GM19023 (cell line): ENCODE measurements around the gene STK33.

ENCODE experiments used
- ATAC-seq: cut with Tn5 transposase; IDR thresholded peaks from one replicate; pipeline ENCODE4 v1.9.1; 2021; ENCODE audit warnings: mild to moderate bottlenecking, moderate library complexity; ENCODE audit not compliant: unreplicated experiment

Gene STK33

GRCh38 chr11:8442301-8442700 lies 151.7 kb downstream of the STK33 start:
- no peak for ATAC-seq

- ATAC-seq, result no peak
Measured at GRCh38 chr11:8440649-8441048, 153.4 kb downstream of the STK33 start.

GRCh38 chr11:8429483-8429882 lies 164.5 kb downstream of the STK33 start:
- no peak for ATAC-seq

GRCh38 chr11:8426076-8426475 lies 168.0 kb downstream of the STK33 start:
- no peak for ATAC-seq

- no peak for ATAC-seq
Measured at GRCh38 chr11:8415195-8415594, 178.8 kb downstream of the STK33 start.

- ATAC-seq, result no peak
Measured at GRCh38 chr11:8408151-8408941, 185.7 kb downstream of the STK33 start.

GRCh38 chr11:8403310-8403709 lies 190.7 kb downstream of the STK33 start:
- ATAC-seq, result no peak

GRCh38 chr11:8392886-8393285 lies 201.1 kb downstream of the STK33 start:
- ATAC-seq, result no peak

GRCh38 chr11:8392166-8392565 lies 201.9 kb downstream of the STK33 start:
- ATAC-seq, result no peak

GRCh38 chr11:8390851-8391612 lies 203.0 kb downstream of the STK33 start:
- ATAC-seq, result no peak

- ATAC-seq, result no peak
Measured at GRCh38 chr11:8389029-8389996, 204.7 kb downstream of the STK33 start.

- no peak for ATAC-seq
Measured at GRCh38 chr11:8387693-8388092, 206.3 kb downstream of the STK33 start.

GRCh38 chr11:8387141-8387540 lies 206.9 kb downstream of the STK33 start:
- no peak for ATAC-seq

- no peak for ATAC-seq
Measured at GRCh38 chr11:8386134-8386864, 207.7 kb downstream of the STK33 start.

GRCh38 chr11:8384199-8384821 lies 209.7 kb downstream of the STK33 start:
- no peak for ATAC-seq

GRCh38 chr11:8383627-8384026 lies 210.4 kb downstream of the STK33 start:
- no peak for ATAC-seq

GRCh38 chr11:8383227-8383626 lies 210.8 kb downstream of the STK33 start:
- no peak for ATAC-seq

GRCh38 chr11:8382436-8383053 lies 211.5 kb downstream of the STK33 start:
- no peak for ATAC-seq

GRCh38 chr11:8381871-8382396 lies 212.1 kb downstream of the STK33 start:
- no peak for ATAC-seq
